K562 (cell line): ENCODE results near the gene MFSD6. TPM values are rescaled to one million over a fixed set of nuclear protein-coding genes. Genes with fewer than 3 reads are reported as not detected.
A peak's percentile ranks its signal among the peaks of the same experiment; 100 is the strongest.

Source experiments
- COPS2 ChIP-seq: fragments of 450-650 bp; conservative IDR thresholded peaks from 2 replicates; pipeline ENCODE4 v1.6.1; 2016; ENCODE audit warnings: mild to moderate bottlenecking, moderate library complexity
- CREB1 ChIP-seq, 2 experiments: sonication (generic) in 1 of 2; formaldehyde crosslinking in 1 of 2; IDR thresholded peaks; 2 replicates each; pipeline versions ENCODE4 v1.6.1 to v1.8.0; 2012 to 2022; ENCODE audit warnings: inconsistent platforms in 1 of 2, mild to moderate bottlenecking in 1 of 2, missing genetic modification reagents in 1 of 2, moderate library complexity in 1 of 2
- E2F3 ChIP-seq: fragments of 250-450 bp; sonication (Bioruptor Pico); IDR thresholded peaks from 2 replicates; pipeline ENCODE4 v1.4.0; 2020; ENCODE audit warnings: mild to moderate bottlenecking
- ETV5 ChIP-seq: sonication (generic); formaldehyde crosslinking; IDR thresholded peaks from 2 replicates; pipeline ENCODE4 v1.4.0; 2020; ENCODE audit warnings: low read depth, mild to moderate bottlenecking, missing genetic modification reagents
- FUS ChIP-seq: fragments of 200-400 bp; formaldehyde crosslinking; optimal IDR thresholded peaks from 2 replicates; pipeline ENCODE3; 2017; ENCODE audit warnings: low read depth, low read length
- JUND ChIP-seq, 2 experiments: IDR thresholded peaks; 2 replicates in 1 of 2; 3 replicates in 1 of 2; pipeline ENCODE4 v1.6.1; 2011; ENCODE audit warnings: borderline replicate concordance in 2 of 2, low read depth in 2 of 2, low read length in 2 of 2, improper control_type of control experiment in 1 of 2, missing biosample characterization in 1 of 2, missing genetic modification characterization in 1 of 2, missing genetic modification reagents in 1 of 2
- MLLT1 ChIP-seq, 2 experiments: fragments of 450-650 bp; IDR thresholded peaks; 2 replicates each; pipeline ENCODE4 v1.6.1; 2016
- MYC ChIP-seq, 2 experiments: fragments of 250-450 bp in 1 of 2; sonication (Bioruptor Pico) in 1 of 2; IDR thresholded peaks; 2 replicates each; pipeline versions ENCODE4 v1.5.1 to v1.6.1; 2012 to 2021; ENCODE audit warnings: low read depth in 2 of 2, borderline replicate concordance in 1 of 2, improper control_type of control experiment in 1 of 2, low read length in 1 of 2, mild to moderate bottlenecking in 1 of 2, moderate library complexity in 1 of 2
- NFIC ChIP-seq: fragments of 450-650 bp; IDR thresholded peaks from 2 replicates; pipeline ENCODE4 v1.6.1; 2017; ENCODE audit warnings: mild to moderate bottlenecking, inconsistent platforms
- NKRF ChIP-seq: fragments of 450-650 bp; IDR thresholded peaks from 2 replicates; pipeline ENCODE4 v1.6.1; 2016; ENCODE audit warnings: borderline replicate concordance
- PTBP1 ChIP-seq: fragments of 200-400 bp; formaldehyde crosslinking; IDR thresholded peaks from 2 replicates; pipeline ENCODE4 v1.6.1; 2017; ENCODE audit warnings: low read depth, low read length
- PYGO2 ChIP-seq: fragments of 450-650 bp; IDR thresholded peaks from 2 replicates; pipeline ENCODE4 v1.6.1; 2016; ENCODE audit warnings: mild to moderate bottlenecking, missing genetic modification characterization, moderate library complexity, missing compliant biosample characterization
- UBTF ChIP-seq, 2 experiments: IDR thresholded peaks; 2 replicates each; pipeline ENCODE4 v1.6.1; 2012; ENCODE audit warnings: improper control_type of control experiment in 2 of 2, low read depth in 2 of 2, low read length in 2 of 2, borderline replicate concordance in 1 of 2
- YY1 ChIP-seq, 3 experiments: IDR thresholded peaks; 2 replicates each; pipeline ENCODE4 v1.6.1; 2011; ENCODE audit warnings: low read length in 2 of 3, mild to moderate bottlenecking in 2 of 3, moderate library complexity in 2 of 3, borderline replicate concordance in 1 of 3, control low read depth in 1 of 3, low read depth in 1 of 3; ENCODE audit not compliant: insufficient read depth in 3 of 3, insufficient replicate concordance in 2 of 3, control insufficient read depth in 1 of 3, insufficient read length in 1 of 3; ENCODE audit errors: extremely low read depth in 1 of 3
- ZC3H8 ChIP-seq: fragments of 450-650 bp; IDR thresholded peaks from 2 replicates; pipeline ENCODE4 v1.6.1; 2017
- polyA plus RNA-seq, 8 experiments: library from polyadenylated mRNA; depleted of rRNA in 4 of 8; stranded (reverse) in 5 of 8; unstranded in 3 of 8; fragments of >200 nt; fragmentation: Nextera tagmentation in 2 of 8; fragmentation: Illumina TruSeq in 1 of 8; extraction: Ambion mirVana in 2 of 8; extraction: Trizol in 1 of 8; gene quantifications; 2 replicates each; pipeline versions ENCODE4 v1.2.1 to v1.2.3, GENCODE V29; 2011 to 2014; ENCODE audit warnings: inconsistent platforms in 1 of 8, missing spikeins in 1 of 8
- total RNA-seq, 7 experiments: library from RNA; depleted of rRNA in 6 of 7; stranded (reverse); fragments of >200 nt in 6 of 7; fragmentation: Illumina TruSeq in 2 of 7; extraction: Trizol in 2 of 7; gene quantifications; 2 replicates each; pipeline versions ENCODE4 v1.2.1 to v1.2.3, GENCODE V29; 2011 to 2021; ENCODE audit warnings: low replicate concordance in 1 of 7

Gene MFSD6
- total and polyA plus RNA-seq, 9 of the 15 experiments (the other 6 are each of a cell fraction or from before 2014, with no cell fraction given): 1.1 to 7.9 (median 4.4) TPM

- no peak for TF ChIP-seq PYGO2
- peak; percentile 94 for TF ChIP-seq PTBP1
- TF ChIP-seq MLLT1 (IDR thresholded peaks at IDR 0.05): no peak
- TF ChIP-seq ZC3H8: no peak
- peak in 2 of 3 experiments; percentile 22 to 27 for TF ChIP-seq YY1 (IDR thresholded peaks at IDR 0.05; ENCODE audit: borderline replicate concordance in 1 of 3, control insufficient read depth in 1 of 3, extremely low read depth in 1 of 3, insufficient read depth in 3 of 3, insufficient read length in 1 of 3, insufficient replicate concordance in 2 of 3, low read depth in 1 of 3, low read length in 2 of 3)
- peak; percentile 93 for TF ChIP-seq E2F3 (CRISPR knock-in tag)
- TF ChIP-seq ETV5 (CRISPR knock-in tag): peak; percentile 85
- peak; percentile 50 for TF ChIP-seq MYC (IDR thresholded peaks at IDR 0.05; ENCODE audit: low read depth, low read length)
- TF ChIP-seq MYC (CRISPR knock-in tag; IDR thresholded peaks at IDR 0.05; ENCODE audit: borderline replicate concordance, low read depth): no peak
- peak; percentile 11; the same call in 1 of the 2 replicates for TF ChIP-seq CREB1 (IDR thresholded peaks at IDR 0.05)
- TF ChIP-seq CREB1 (CRISPR knock-in tag; IDR thresholded peaks at IDR 0.05): no peak; the same call in 1 of the 2 replicates
- TF ChIP-seq FUS: no peak
- peak in 1 of 2 experiments; percentile 67; a peak in 1 of 4 replicates for TF ChIP-seq UBTF (IDR thresholded peaks at IDR 0.05; ENCODE audit: borderline replicate concordance in 1 of 2, low read depth in 2 of 2, low read length in 2 of 2)
- TF ChIP-seq NKRF: no peak
- no peak for TF ChIP-seq COPS2
- peak; percentile 40 for TF ChIP-seq NFIC
- TF ChIP-seq JUND (IDR thresholded peaks at IDR 0.05; ENCODE audit: borderline replicate concordance, low read depth, low read length): no peak
- peak; percentile 23; the same call in 1 of the 3 replicates for TF ChIP-seq JUND (tag; IDR thresholded peaks at IDR 0.05; ENCODE audit: borderline replicate concordance, low read depth, low read length)
Observed at GRCh38 chr2:190534310-190535120, 126.4 kb downstream of the MFSD6 start, which contains the start of gene NEMP2 (continued).
